ENCODE results near the gene ALDH7A1.
"Not testable (repeated sequence)": the region's sequence is repeated elsewhere in the genome, so short reads cannot be mapped to it uniquely, and the experiment has no call there.

ALDH7A1 gene

GRCh38 chr5:126568206-126568755 is 26.7 kb downstream of the ALDH7A1 start:
- Histone ChIP-seq H4K20me1 (ENCODE audit: control insufficient read depth, insufficient read depth, low read depth, low read length) (no peaks in the 10 kb centered on the region), H3K4me2 (ENCODE audit: low read length) (no peak overlapping the region), H3K79me2 (ENCODE audit: control insufficient read depth, low read length) (no peaks in the 10 kb centered on the region), H3K9me2 (replicated peaks; ENCODE audit: control insufficient read depth, low read length) (no peaks in the 10 kb centered on the region), H3F3A (ENCODE audit: control insufficient read depth, insufficient read depth) (no peaks in the 10 kb centered on the region), H3K4me3 (ENCODE audit: low read length) (no peak overlapping the region), H3K27me3 (ENCODE audit: control insufficient read depth, low read length) (no peaks in the 10 kb centered on the region), H3K4me1 (ENCODE audit: control insufficient read depth, low read length) (no peaks in the 10 kb centered on the region), H3K27ac (ENCODE audit: low read depth, low read length) (no peak overlapping the region), H3K9me3 (ENCODE audit: control insufficient read depth, insufficient read depth, low read length) (no peaks in the 10 kb centered on the region), H3K36me3 (ENCODE audit: control insufficient read depth, low read length) (no peaks in the 10 kb centered on the region)
- no peak for TF ChIP-seq EZH2phosphoT487 (IDR thresholded peaks at IDR 0.05; ENCODE audit: borderline replicate concordance, low read length)
- TF ChIP-seq CTCF (IDR thresholded peaks at IDR 0.05; ENCODE audit: low read depth, low read length, poor library complexity, severe bottlenecking), result no peak

DNA sequence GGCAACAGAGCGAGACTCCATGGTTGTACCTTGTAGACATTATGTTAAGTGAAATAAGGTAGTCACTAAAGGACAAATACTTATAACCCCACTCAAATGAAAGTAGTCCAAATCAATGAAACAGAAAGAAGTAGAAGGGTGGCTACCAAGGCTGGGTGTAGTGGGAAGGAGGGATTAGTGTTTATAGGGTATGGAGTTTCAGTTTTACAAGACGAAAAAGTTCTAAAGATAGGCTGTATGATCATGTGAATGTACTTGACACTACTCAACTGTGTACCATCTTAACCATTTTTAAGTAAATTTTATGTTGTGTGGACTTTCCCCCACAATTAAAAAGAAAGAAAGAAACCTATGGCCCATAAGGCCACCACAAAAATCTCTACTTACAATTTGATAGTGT is 32.2 kb downstream of the ALDH7A1 start:
- Histone ChIP-seq H3K4me3 (ENCODE audit: low read length) (no peak overlapping the region), H4K20me1 (ENCODE audit: control insufficient read depth, insufficient read depth, low read depth, low read length) (no peaks in the 10 kb centered on the region), H3K9me3 (ENCODE audit: control insufficient read depth, insufficient read depth, low read length) (no peaks in the 10 kb centered on the region), H3K27me3 (ENCODE audit: control insufficient read depth, low read length) (no peaks in the 10 kb centered on the region), H3K36me3 (ENCODE audit: control insufficient read depth, low read length) (no peaks in the 10 kb centered on the region), H3F3A (ENCODE audit: control insufficient read depth, insufficient read depth) (no peaks in the 10 kb centered on the region), H3K4me1 (ENCODE audit: control insufficient read depth, low read length) (no peaks in the 10 kb centered on the region), H3K27ac (ENCODE audit: low read depth, low read length) (no peak overlapping the region), H3K4me2 (ENCODE audit: low read length) (no peak overlapping the region), H3K79me2 (ENCODE audit: control insufficient read depth, low read length) (no peaks in the 10 kb centered on the region), H3K9me2 (replicated peaks; ENCODE audit: control insufficient read depth, low read length) (no peaks in the 10 kb centered on the region)
- no peak for TF ChIP-seq EZH2phosphoT487 (IDR thresholded peaks at IDR 0.05; ENCODE audit: borderline replicate concordance, low read length)
- no peak for TF ChIP-seq CTCF (IDR thresholded peaks at IDR 0.05; ENCODE audit: low read depth, low read length, poor library complexity, severe bottlenecking)

DNA sequence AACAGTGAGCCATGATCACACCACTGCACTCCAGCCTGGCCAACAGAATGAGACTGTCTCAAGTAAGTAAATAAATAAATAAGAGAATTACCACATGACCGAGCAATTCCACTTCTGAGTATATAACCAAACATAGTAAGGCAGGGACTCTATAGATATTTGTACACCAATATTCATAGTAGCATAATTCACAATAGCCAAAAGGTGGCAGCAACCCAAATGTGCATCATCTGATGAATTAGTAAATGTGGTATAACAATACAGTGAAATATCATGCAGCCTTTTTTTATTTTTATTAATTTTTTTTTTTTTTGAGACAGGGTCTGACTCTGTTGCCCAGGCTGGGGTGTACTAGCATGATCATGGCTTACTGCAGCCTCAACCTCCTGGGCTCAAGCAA is 33.1 kb downstream of the ALDH7A1 start:
- H3K4me2 ChIP-seq (ENCODE audit: low read length), result no peak overlapping the region
- no peaks in the 10 kb centered on the region for H3K79me2 ChIP-seq (ENCODE audit: control insufficient read depth, low read length)
- H4K20me1 ChIP-seq (ENCODE audit: control insufficient read depth, insufficient read depth, low read depth, low read length), result no peaks in the 10 kb centered on the region
- no peaks in the 10 kb centered on the region for H3K27me3 ChIP-seq (ENCODE audit: control insufficient read depth, low read length)
- no peaks in the 10 kb centered on the region for H3F3A ChIP-seq (ENCODE audit: control insufficient read depth, insufficient read depth)
- H3K4me3 ChIP-seq (ENCODE audit: low read length), result no peak overlapping the region
- no peak for TF ChIP-seq EZH2phosphoT487 (IDR thresholded peaks at IDR 0.05; ENCODE audit: borderline replicate concordance, low read length)
- TF ChIP-seq CTCF (IDR thresholded peaks at IDR 0.05; ENCODE audit: low read depth, low read length, poor library complexity, severe bottlenecking), result no peak
- H3K9me3 ChIP-seq (ENCODE audit: control insufficient read depth, insufficient read depth, low read length), result no peaks in the 10 kb centered on the region
- H3K9me2 ChIP-seq (replicated peaks; ENCODE audit: control insufficient read depth, low read length), result no peaks in the 10 kb centered on the region
- no peaks in the 10 kb centered on the region for H3K36me3 ChIP-seq (ENCODE audit: control insufficient read depth, low read length)
- H3K27ac ChIP-seq (ENCODE audit: low read depth, low read length), result no peak overlapping the region
- H3K4me1 ChIP-seq (ENCODE audit: control insufficient read depth, low read length), result no peaks in the 10 kb centered on the region

- H3K4me3 ChIP-seq (ENCODE audit: low read length); H3K79me2 ChIP-seq (ENCODE audit: control insufficient read depth, low read length); H3K9me3 ChIP-seq (ENCODE audit: control insufficient read depth, insufficient read depth, low read length); H3K9me2 ChIP-seq (replicated peaks; ENCODE audit: control insufficient read depth, low read length); H3K27me3 ChIP-seq (ENCODE audit: control insufficient read depth, low read length); H4K20me1 ChIP-seq (ENCODE audit: control insufficient read depth, insufficient read depth, low read depth, low read length); H3F3A ChIP-seq (ENCODE audit: control insufficient read depth, insufficient read depth); H3K4me1 ChIP-seq (ENCODE audit: control insufficient read depth, low read length); H3K4me2 ChIP-seq (ENCODE audit: low read length); H3K27ac ChIP-seq (ENCODE audit: low read depth, low read length); H3K36me3 ChIP-seq (ENCODE audit: control insufficient read depth, low read length): not testable (repeated sequence)
These were observed 39.9 kb downstream of the ALDH7A1 start for GRCh38 chr5:126555101-126555500.
